Progenitor cell of endocrine pancreas (in vitro differentiated cells): ENCODE results near the gene TAS1R2. TPM values are rescaled to one million over a fixed set of nuclear protein-coding genes. Genes with fewer than 3 reads are reported as not detected.
"Not testable (repeated sequence)": the region's sequence is repeated elsewhere in the genome, so short reads cannot be mapped to it uniquely, and the experiment has no call there.

Source experiments
- DNase-seq: peaks from one replicate; pipeline ENCODE4 v3.0.0; 2021; ENCODE audit warnings: low spot score; ENCODE audit not compliant: unreplicated experiment
- H3K27ac Mint-ChIP-seq: 2 replicates; pipeline ENCODE4 v1.8.0; 2021; ENCODE audit warnings: mild to moderate bottlenecking, moderate library complexity, mixed read lengths
- H3K27me3 Mint-ChIP-seq: 2 replicates; pipeline ENCODE4 v1.8.0; 2021; ENCODE audit warnings: mixed read lengths
- H3K36me3 Mint-ChIP-seq: 2 replicates; pipeline ENCODE4 v1.8.0; 2022; ENCODE audit warnings: mixed read lengths; ENCODE audit not compliant: insufficient read depth
- H3K4me1 Mint-ChIP-seq: 2 replicates; pipeline ENCODE4 v1.8.0; 2021; ENCODE audit warnings: low read depth, mixed read lengths
- H3K4me3 Mint-ChIP-seq: 2 replicates; pipeline ENCODE4 v1.8.0; 2021; ENCODE audit warnings: low read depth, mild to moderate bottlenecking, moderate library complexity, mixed read lengths
- H3K9me3 Mint-ChIP-seq: 2 replicates; pipeline ENCODE4 v1.8.0; 2021; ENCODE audit warnings: low read depth, mixed read lengths
- total RNA-seq: library from RNA; stranded (reverse); gene quantifications from 2 replicates; pipeline ENCODE4 v1.2.1, GENCODE V29; 2021
- TF ChIP-seq, protein P1 (sequence below): fragments of 200-600 bp; sonication (generic); IDR thresholded peaks from one replicate; pipeline ENCODE4 v1.5.0; 2021; ENCODE audit warnings: antibody characterized with exemption, mild to moderate bottlenecking; ENCODE audit not compliant: unreplicated experiment

The TAS1R2 gene
- total RNA-seq, 1 donor from 2014 or later: not detected

DNA sequence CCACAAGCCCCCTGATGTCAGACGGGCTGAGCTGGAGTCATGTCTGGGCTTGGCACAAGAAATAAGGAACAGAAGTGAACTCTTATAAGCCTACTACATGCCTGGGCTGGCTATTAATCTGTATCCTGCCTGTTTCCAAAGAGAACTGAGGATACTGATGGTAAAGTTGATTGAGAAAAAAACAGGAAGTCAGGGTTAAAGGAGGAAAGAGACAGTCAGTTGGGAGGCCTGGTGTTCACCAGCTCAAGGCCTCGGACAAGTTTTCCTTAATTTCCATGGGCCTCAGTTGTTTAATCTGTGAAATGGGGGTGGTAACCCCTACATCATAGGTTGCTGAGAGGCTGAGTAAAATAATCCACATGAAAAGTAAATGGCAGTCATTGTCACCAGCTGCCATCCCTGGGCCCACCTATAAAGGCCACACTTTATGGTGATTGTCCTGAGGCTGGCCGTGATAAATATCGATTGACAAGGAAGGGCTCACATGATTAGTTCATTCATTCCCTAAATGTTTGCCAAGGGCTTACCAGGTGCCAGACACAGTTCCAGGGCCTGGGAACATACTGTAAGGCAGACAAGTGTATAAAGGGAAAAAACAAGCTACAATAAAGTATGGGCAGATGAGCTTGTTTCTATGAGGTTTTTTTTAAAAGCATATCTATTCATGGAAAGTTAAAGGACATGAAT is 40.0 kb upstream of the TAS1R2 start:
- Mint-ChIP-seq H3K4me1 (peaks cover 21% of the 10 kb centered on the region), H3K27ac (no peak overlapping the region), H3K4me3 (no peak overlapping the region), H3K27me3 (no peaks in the 10 kb centered on the region), H3K9me3 (no peaks in the 10 kb centered on the region), H3K36me3 (peaks cover 3% of the 10 kb centered on the region)
- TF ChIP-seq, protein P1, sequence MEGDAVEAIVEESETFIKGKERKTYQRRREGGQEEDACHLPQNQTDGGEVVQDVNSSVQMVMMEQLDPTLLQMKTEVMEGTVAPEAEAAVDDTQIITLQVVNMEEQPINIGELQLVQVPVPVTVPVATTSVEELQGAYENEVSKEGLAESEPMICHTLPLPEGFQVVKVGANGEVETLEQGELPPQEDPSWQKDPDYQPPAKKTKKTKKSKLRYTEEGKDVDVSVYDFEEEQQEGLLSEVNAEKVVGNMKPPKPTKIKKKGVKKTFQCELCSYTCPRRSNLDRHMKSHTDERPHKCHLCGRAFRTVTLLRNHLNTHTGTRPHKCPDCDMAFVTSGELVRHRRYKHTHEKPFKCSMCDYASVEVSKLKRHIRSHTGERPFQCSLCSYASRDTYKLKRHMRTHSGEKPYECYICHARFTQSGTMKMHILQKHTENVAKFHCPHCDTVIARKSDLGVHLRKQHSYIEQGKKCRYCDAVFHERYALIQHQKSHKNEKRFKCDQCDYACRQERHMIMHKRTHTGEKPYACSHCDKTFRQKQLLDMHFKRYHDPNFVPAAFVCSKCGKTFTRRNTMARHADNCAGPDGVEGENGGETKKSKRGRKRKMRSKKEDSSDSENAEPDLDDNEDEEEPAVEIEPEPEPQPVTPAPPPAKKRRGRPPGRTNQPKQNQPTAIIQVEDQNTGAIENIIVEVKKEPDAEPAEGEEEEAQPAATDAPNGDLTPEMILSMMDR: no peak
- DNase-seq: no peak

DNA sequence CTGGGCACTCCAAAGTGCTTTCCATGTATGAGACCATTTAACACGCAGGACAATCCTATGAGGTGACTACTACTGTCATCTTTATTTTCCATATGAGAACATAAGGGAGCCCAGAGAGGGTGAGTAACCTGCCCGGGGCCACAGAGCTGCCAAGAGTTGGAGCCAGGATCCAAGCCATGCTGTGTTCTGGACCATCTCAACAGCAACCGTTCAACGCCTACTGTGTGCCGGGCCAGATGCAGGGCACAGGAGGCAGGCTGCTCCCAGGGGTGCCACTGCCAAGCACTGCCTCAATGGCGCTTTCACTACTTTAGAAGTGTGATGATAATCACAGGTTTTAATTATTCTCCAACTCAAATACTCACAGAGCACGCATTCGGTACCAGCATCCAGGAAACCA is 39.1 kb upstream of the TAS1R2 start:
- TF ChIP-seq, protein P1: no peak
- no peak overlapping the region for H3K4me3 Mint-ChIP-seq
- peaks cover 3% of the 10 kb centered on the region for H3K36me3 Mint-ChIP-seq
- peaks cover 19% of the 10 kb centered on the region for H3K4me1 Mint-ChIP-seq
- no peaks in the 10 kb centered on the region for H3K9me3 Mint-ChIP-seq
- no peak overlapping the region for H3K27ac Mint-ChIP-seq
- no peak for DNase-seq
- H3K27me3 Mint-ChIP-seq: no peaks in the 10 kb centered on the region

DNA sequence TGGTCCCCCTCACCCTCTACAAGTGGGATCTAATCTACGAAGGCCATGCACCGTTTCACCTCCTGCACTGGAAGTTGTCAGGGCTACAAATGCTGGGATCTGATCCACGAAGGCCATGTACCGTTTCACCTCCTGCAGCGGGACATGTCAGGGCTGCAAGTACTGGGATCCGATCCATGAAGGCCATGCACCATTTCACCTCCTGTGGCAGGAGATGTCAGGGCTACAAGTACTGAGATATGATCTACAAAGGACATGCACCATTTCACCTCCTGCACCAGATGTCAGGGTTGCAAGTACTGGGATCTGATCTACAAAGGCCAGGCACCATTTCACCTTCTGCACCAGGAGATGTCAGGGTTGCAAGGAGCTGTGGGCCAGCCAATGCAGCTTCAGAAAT is 35.9 kb upstream of the TAS1R2 start:
- Mint-ChIP-seq H3K27ac (no peak overlapping the region), H3K27me3 (no peaks in the 10 kb centered on the region), H3K9me3 (no peaks in the 10 kb centered on the region), H3K4me1 (peaks cover 5% of the 10 kb centered on the region), H3K4me3 (no peak overlapping the region), H3K36me3 (peaks cover 3% of the 10 kb centered on the region)
- TF ChIP-seq, protein P1: no peak
- no peak for DNase-seq

DNA sequence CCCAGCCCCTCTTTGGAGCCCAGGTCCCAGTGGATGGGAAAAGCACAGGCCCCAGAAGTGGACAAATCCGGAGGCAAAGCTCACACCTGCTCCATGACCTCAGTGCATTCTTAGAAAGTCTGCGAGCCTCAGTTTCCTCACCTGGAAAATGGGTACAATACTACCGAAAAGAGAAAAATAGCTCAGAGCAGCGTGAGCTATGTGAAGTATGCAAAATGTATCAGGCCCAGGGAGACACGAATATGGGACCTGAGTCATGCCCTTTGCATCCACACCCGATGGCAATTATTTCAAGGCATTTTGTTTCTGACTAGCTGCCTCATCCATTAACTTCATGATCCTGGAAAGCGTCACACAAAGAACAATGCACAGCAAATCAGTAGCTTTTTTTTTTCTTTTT is 33.7 kb upstream of the TAS1R2 start:
- TF ChIP-seq, protein P1: no peak
- Mint-ChIP-seq H3K27ac (no peak overlapping the region), H3K9me3 (no peaks in the 10 kb centered on the region), H3K27me3 (no peaks in the 10 kb centered on the region), H3K4me3 (no peak overlapping the region), H3K4me1 (peaks cover 3% of the 10 kb centered on the region), H3K36me3 (peaks cover 1% of the 10 kb centered on the region)
- no peak for DNase-seq

DNA sequence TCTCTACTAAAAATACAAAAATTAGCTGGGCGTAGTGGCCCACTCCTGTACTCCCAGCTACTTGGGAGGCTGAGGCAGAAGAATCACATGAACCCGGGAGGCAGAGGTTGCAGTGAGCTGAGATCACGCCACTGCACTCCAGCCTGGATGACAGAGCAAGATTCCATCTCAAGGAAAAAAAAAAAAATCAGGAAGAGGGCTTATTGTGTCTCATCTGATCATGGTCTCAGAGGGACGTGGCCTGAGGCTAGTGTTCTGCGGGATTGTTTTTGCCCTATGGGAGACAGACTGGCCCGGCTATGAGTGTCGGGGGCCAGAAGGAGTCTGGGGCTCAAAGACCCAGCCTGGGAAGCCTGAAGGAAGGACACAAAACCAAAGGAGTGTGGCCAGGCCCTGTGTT is 32.4 kb upstream of the TAS1R2 start:
- H3K4me1 Mint-ChIP-seq, H3K9me3 Mint-ChIP-seq, H3K4me3 Mint-ChIP-seq, DNase-seq, H3K27me3 Mint-ChIP-seq, H3K27ac Mint-ChIP-seq, H3K36me3 Mint-ChIP-seq: not testable (repeated sequence)

DNA sequence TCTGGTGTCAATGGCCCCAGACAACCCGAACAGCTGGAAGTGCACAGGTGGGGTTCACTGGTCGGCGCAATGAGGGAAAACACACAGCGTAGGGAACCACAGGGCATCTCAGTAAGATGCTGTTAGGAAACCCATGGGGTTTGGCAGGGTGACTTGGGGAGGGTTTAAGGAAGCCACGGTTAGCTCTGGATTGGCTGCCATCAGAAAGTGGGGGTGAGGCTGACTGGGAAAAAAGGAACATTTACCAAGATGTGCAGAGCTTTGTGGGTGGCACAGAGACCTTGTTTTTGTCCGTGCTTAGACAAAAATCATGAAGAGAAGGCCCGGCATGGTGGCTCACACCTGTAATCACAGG is 31.9 kb upstream of the TAS1R2 start:
- no peaks in the 10 kb centered on the region for H3K36me3 Mint-ChIP-seq
- H3K27ac Mint-ChIP-seq: no peak overlapping the region
- no peak overlapping the region for H3K4me3 Mint-ChIP-seq
- no peak for DNase-seq
- H3K27me3 Mint-ChIP-seq: no peaks in the 10 kb centered on the region
- peaks cover 3% of the 10 kb centered on the region for H3K4me1 Mint-ChIP-seq
- TF ChIP-seq, protein P1: no peak
- no peaks in the 10 kb centered on the region for H3K9me3 Mint-ChIP-seq
